K562 (cell line): ENCODE data around the gene RGS6. TPM values are rescaled to one million over a fixed set of nuclear protein-coding genes. Genes with fewer than 3 reads are reported as not detected.

ENCODE experiments used
- ATAC-seq: fragments of 200-7000 bp; cut with Tn5 transposase; 3 replicates; pipeline ENCODE4 v1.9.1; 2020; ENCODE audit warnings: moderate library complexity
- BruUV-seq: library from RNA; stranded (reverse); fragments of 400-500 nt; replicated peaks from 2 replicates; lab custom pipeline; 2021; lab: Mats Ljungman, UMichigan
- CTCF ChIA-PET: fragments of 300-600 bp; formaldehyde crosslinking; extraction: SDS; loops from one replicate; lab custom pipeline; 2021; ENCODE audit warnings: low intra/inter-chr PET ratio; lab: Yijun Ruan, JAX
- POLR2A ChIA-PET: fragments of 300-600, 350-650 bp; sonication (Branson Sonifier 250); formaldehyde crosslinking; extraction: SDS; loops from one replicate; lab custom pipeline; 2021; ENCODE audit warnings: antibody characterized with exemption, inconsistent platforms; lab: Yijun Ruan, JAX
- DNase-seq, 4 experiments: peaks; one replicate each; pipeline versions ENCODE4 v3.0.0 to v3.0.0-alpha.2; 2011 to 2018; ENCODE audit warnings: low spot score in 3 of 4, mixed read lengths in 3 of 4; ENCODE audit errors: extremely low read depth in 1 of 4
- FAIRE-seq: peaks from 2 replicates; lab custom pipeline; 2011; peaks lifted over from hg19 to GRCh38; lab: Jason Lieb, UNC
- H2AFZ ChIP-seq: 2 replicates; pipeline ENCODE4 v1.6.0; 2011; ENCODE audit warnings: low read depth, low read length, control low read depth, inconsistent platforms
- H3K27ac ChIP-seq: fragments of 200-600 bp; 3 replicates; pipeline ENCODE4 v1.8.0; 2011; ENCODE audit warnings: low read depth, mild to moderate bottlenecking, control low read depth, inconsistent platforms, low read length, moderate library complexity, mixed read lengths; ENCODE audit errors: extremely low read depth
- H3K27me3 ChIP-seq, 2 experiments: fragments of 300-600 bp in 1 of 2; 2 replicates in 1 of 2; 3 replicates in 1 of 2; pipeline versions ENCODE4 v1.6.0 to v1.8.0; 2011; ENCODE audit warnings: inconsistent platforms in 2 of 2, low read length in 2 of 2, mild to moderate bottlenecking in 1 of 2, mixed read lengths in 1 of 2, moderate library complexity in 1 of 2; ENCODE audit not compliant: control insufficient read depth in 2 of 2, insufficient read depth in 2 of 2
- H3K36me3 ChIP-seq: fragments of 300-600 bp; 3 replicates; pipeline ENCODE4 v1.8.0; 2011; ENCODE audit warnings: mild to moderate bottlenecking, low read length, inconsistent platforms; ENCODE audit not compliant: control insufficient read depth, insufficient read depth
- H3K4me1 ChIP-seq, 2 experiments: fragments of 200-600 bp in 1 of 2; replicated peaks in 1 of 2; 2 replicates in 1 of 2; 3 replicates in 1 of 2; pipeline versions ENCODE4 v1.5.1 to v1.8.0; 2011; ENCODE audit warnings: inconsistent platforms in 2 of 2, low read length in 2 of 2, mild to moderate bottlenecking in 1 of 2, mixed read lengths in 1 of 2, moderate library complexity in 1 of 2; ENCODE audit not compliant: control insufficient read depth in 2 of 2, insufficient read depth in 2 of 2
- H3K4me2 ChIP-seq: 2 replicates; pipeline ENCODE4 v1.6.1; 2011; ENCODE audit warnings: low read length, control low read depth, inconsistent platforms, mixed read lengths; ENCODE audit not compliant: insufficient read depth
- H3K4me3 ChIP-seq: fragments of 200-600 bp; sonication (generic), shearing (Covaris generic); 2 replicates; pipeline ENCODE4 v1.5.1; 2016; ENCODE audit warnings: control low read depth, inconsistent platforms
- H3K79me2 ChIP-seq: fragments of 200-600 bp; 3 replicates; pipeline ENCODE4 v1.8.0; 2011; ENCODE audit warnings: low read length, inconsistent platforms; ENCODE audit not compliant: control insufficient read depth, insufficient read depth
- H3K9ac ChIP-seq, 2 experiments: 2 replicates each; pipeline versions ENCODE4 v1.6.0 to v1.6.1; 2011; ENCODE audit warnings: low read depth in 2 of 2, low read length in 2 of 2, control low read depth in 1 of 2, inconsistent platforms in 1 of 2, mild to moderate bottlenecking in 1 of 2, mixed read lengths in 1 of 2; ENCODE audit not compliant: insufficient read depth in 1 of 2
- H3K9me1 ChIP-seq: one replicate; pipeline ENCODE4 v1.6.0; 2011; ENCODE audit warnings: inconsistent platforms, mild to moderate bottlenecking, low read length, moderate library complexity; ENCODE audit not compliant: control insufficient read depth, insufficient read depth
- H3K9me3 ChIP-seq: replicated peaks from 2 replicates; pipeline ENCODE4 v1.5.1; 2011; ENCODE audit warnings: low read depth, low read length, inconsistent platforms; ENCODE audit not compliant: control insufficient read depth, insufficient read depth
- H4K20me1 ChIP-seq: replicated peaks from 2 replicates; pipeline ENCODE4 v1.6.1; 2011; ENCODE audit warnings: low read length, inconsistent platforms, mixed read lengths; ENCODE audit not compliant: control insufficient read depth, insufficient read depth
- ADNP ChIP-seq: fragments of 200-800 bp; sonication (Bioruptor generic); IDR thresholded peaks from 2 replicates; pipeline ENCODE4 v1.6.1; 2016; ENCODE audit warnings: missing genetic modification characterization, missing compliant biosample characterization
- KDM4B ChIP-seq, 2 experiments: fragments of 450-650 bp in 1 of 2; sonication (generic) in 1 of 2; IDR thresholded peaks; 2 replicates each; pipeline ENCODE4 v1.6.1; 2016 to 2017; ENCODE audit warnings: borderline replicate concordance in 2 of 2, antibody characterized with exemption in 1 of 2, low read depth in 1 of 2, mild to moderate bottlenecking in 1 of 2
- KLF1 ChIP-seq: fragments of 450-650 bp; IDR thresholded peaks from 2 replicates; pipeline ENCODE4 v1.6.1; 2016; ENCODE audit warnings: missing genetic modification characterization, missing compliant biosample characterization
- KLF13 ChIP-seq: fragments of 450-650 bp; IDR thresholded peaks from 2 replicates; pipeline ENCODE4 v1.6.1; 2016; ENCODE audit warnings: missing genetic modification characterization, low read depth, mild to moderate bottlenecking, missing compliant biosample characterization, moderate library complexity, borderline replicate concordance
- NUFIP1 ChIP-seq: fragments of 450-650 bp; IDR thresholded peaks from 2 replicates; pipeline ENCODE4 v1.6.1; 2018; ENCODE audit not compliant: partially characterized antibody
- PCBP2 ChIP-seq: fragments of 200-400 bp; formaldehyde crosslinking; IDR thresholded peaks from 2 replicates; pipeline ENCODE4 v1.6.1; 2018; ENCODE audit warnings: low read length, low read depth, mild to moderate bottlenecking, moderate library complexity; ENCODE audit not compliant: poor library complexity, severe bottlenecking
- POLR2AphosphoS5 ChIP-seq: IDR thresholded peaks from 2 replicates; pipeline ENCODE4 v1.6.1; 2011; ENCODE audit warnings: mild to moderate bottlenecking, low read depth, low read length, moderate library complexity; ENCODE audit not compliant: control insufficient read depth, insufficient read depth
- PRMT5 ChIP-seq: sonication (generic); formaldehyde crosslinking; IDR thresholded peaks from 2 replicates; pipeline ENCODE4 v1.5.0; 2020; ENCODE audit warnings: missing genetic modification reagents
- TRIM25 ChIP-seq: fragments of 450-650 bp; IDR thresholded peaks from 2 replicates; pipeline ENCODE4 v1.7.0; 2016; ENCODE audit warnings: borderline replicate concordance
- ZNF165 ChIP-seq: fragments of 250-450 bp; sonication (Bioruptor Pico); IDR thresholded peaks from 2 replicates; pipeline ENCODE4 v1.4.0; 2020; ENCODE audit warnings: borderline replicate concordance
- ZNF586 ChIP-seq: fragments of 450-650 bp; formaldehyde crosslinking; conservative IDR thresholded peaks from 2 replicates; pipeline ENCODE4 v1.4.0; 2020; ENCODE audit warnings: mild to moderate bottlenecking, moderate library complexity
- WGBS: fragments of 100-300 bp; shearing (Covaris generic); methylation state at CpG from one replicate; pipeline ENCODE4 v1.1.6; 2016; ENCODE audit warnings: low coverage, mixed read lengths; ENCODE audit not compliant: insufficient coverage; ENCODE audit errors: missing lambda C conversion rate; 5-methylcytosine and 5-hydroxymethylcytosine counted together
- in situ Hi-C: fragments of 300-500 bp; cut with MboI; formaldehyde crosslinking; loops from 4 replicates; pipeline ENCODE4 v1.15.0; 2018; ENCODE audit warnings: inconsistent platforms, mixed read lengths
- intact Hi-C: fragments of 100-400 bp; cut with micrococcal nuclease; formaldehyde crosslinking; loops from 2 replicates; pipeline ENCODE4 v1.14.2; 2022
- polyA plus RNA-seq, 8 experiments: library from polyadenylated mRNA; depleted of rRNA in 4 of 8; stranded (reverse) in 5 of 8; unstranded in 3 of 8; fragments of >200 nt; fragmentation: Nextera tagmentation in 2 of 8; fragmentation: Illumina TruSeq in 1 of 8; extraction: Ambion mirVana in 2 of 8; extraction: Trizol in 1 of 8; gene quantifications; 2 replicates each; pipeline versions ENCODE4 v1.2.1 to v1.2.3, GENCODE V29; 2011 to 2014; ENCODE audit warnings: inconsistent platforms in 1 of 8, missing spikeins in 1 of 8
- total RNA-seq, 7 experiments: library from RNA; depleted of rRNA in 6 of 7; stranded (reverse); fragments of >200 nt in 6 of 7; fragmentation: Illumina TruSeq in 2 of 7; extraction: Trizol in 2 of 7; gene quantifications; 2 replicates each; pipeline versions ENCODE4 v1.2.1 to v1.2.3, GENCODE V29; 2011 to 2021; ENCODE audit warnings: low replicate concordance in 1 of 7

Gene RGS6
- total and polyA plus RNA-seq, 9 of the 15 experiments (the other 6 are each of a cell fraction or from before 2014, with no cell fraction given) = not detected

- TF ChIP-seq KLF13 (tag) = no peak
- TF ChIP-seq POLR2AphosphoS5 = no peak
- TF ChIP-seq ZNF165 = no peak
- TF ChIP-seq TRIM25 = no peak
- TF ChIP-seq KDM4B (IDR thresholded peaks at IDR 0.05; ENCODE audit: borderline replicate concordance in 2 of 2, low read depth in 1 of 2) = no peak
- no peak for TF ChIP-seq KLF1 (tag)
- TF ChIP-seq NUFIP1 = no peak
- no peak for TF ChIP-seq ADNP (tag)
- TF ChIP-seq PRMT5 (CRISPR knock-in tag) = no peak
- TF ChIP-seq, all 486 proteins: peak for 0
Measured at GRCh38 chr14:72040528-72040927, 108.3 kb downstream of the RGS6 start (continued).

- intact Hi-C loops (no loop called here), in situ Hi-C loops (no loop called here)
- TF ChIP-seq PCBP2 (no peak), ZNF586 (CRISPR knock-in tag) (no peak)
- Histone ChIP-seq H3K9me3 (no peaks in the 10 kb centered on the region), H3K9me1 (no peaks in the 10 kb centered on the region), H3K36me3 (no peaks in the 10 kb centered on the region), H3K4me1 (no peaks in the 10 kb centered on the region), H3K27me3 (no peaks in the 10 kb centered on the region), H4K20me1 (no peaks in the 10 kb centered on the region), H2AFZ (no peak overlapping the region), H3K4me3 (no peak overlapping the region), H3K27ac (no peak overlapping the region), H3K79me2 (no peaks in the 10 kb centered on the region), H3K4me2 (no peak overlapping the region), H3K9ac (no peak overlapping the region)
- ATAC-seq (no peak), FAIRE-seq (no peak), DNase-seq (no peak)
- ChIA-PET POLR2A (no interaction called here), CTCF (no interaction called here)
- 0% methylated on average over 2 of the region's 2 CpGs for WGBS
- BruUV-seq = no TSS peak
Measured at GRCh38 chr14:72045271-72045670, 113.0 kb downstream of the RGS6 start.
